Measurements from ENCODE around the gene PGD.
"Not testable (repeated sequence)": the region's sequence is repeated elsewhere in the genome, so short reads cannot be mapped to it uniquely, and the experiment has no call there.

Gene PGD

DNA sequence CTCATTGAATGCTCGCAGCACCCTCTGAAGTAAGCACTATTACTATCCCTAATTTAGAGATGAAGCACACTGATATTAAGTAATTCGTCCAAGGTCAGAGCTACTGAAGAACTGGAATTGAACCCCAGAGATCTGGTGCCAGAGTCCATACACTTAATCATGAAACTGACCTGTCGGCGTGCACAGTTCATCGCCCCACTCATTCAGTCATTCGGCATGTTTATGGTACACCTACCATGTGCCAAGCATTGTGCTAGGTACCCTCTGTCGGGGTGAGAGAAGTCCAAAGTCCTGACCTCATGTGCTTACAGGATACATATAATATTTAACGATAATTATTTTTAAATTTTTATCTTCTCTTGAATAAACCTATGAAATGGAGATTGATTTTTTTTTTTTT lies 25.8 kb downstream of the PGD start:
- peaks cover 3 to 16% (median 7%) of the 10 kb centered on the region in 10 experiments for H3K4me1 ChIP-seq
- peak overlapping the region in 1 of 11 experiments; percentile 17; a peak in 2 of 22 replicates for H3K27ac ChIP-seq

GRCh38 chr1:10425826-10426534 lies 27.1 kb downstream of the PGD start:
- not testable (repeated sequence) for H3K9ac ChIP-seq; H3K4me2 ChIP-seq; H3K9me3 ChIP-seq (replicated peaks in 1 of 11); H3K4me3 ChIP-seq; H3K27me3 ChIP-seq
- Histone ChIP-seq H3K36me3 (peaks cover 17 to 34% (median 23%) of the 10 kb centered on the region in 11 experiments), H4K20me1 (peaks cover 0 to 11% (median 0%) of the 10 kb centered on the region in 11 experiments; a peak in 1 of 22 replicates), H3K4me1 (peaks cover 7 to 20% (median 11%) of the 10 kb centered on the region in 10 experiments), H3K27ac (peak overlapping the region in 1 of 11 experiments; percentile 11; a peak in 1 of 22 replicates)

More for the DNA sequence above, 25.8 kb downstream of the PGD start:
- Histone ChIP-seq H3K9ac (peak overlapping the region in 1 of 11 experiments; percentile 1; a peak in 1 of 22 replicates), H3K9me3 (replicated peaks in 1 of 11) (no peaks in the 10 kb centered on the region), H3K4me2 (no peak overlapping the region), H3K27me3 (no peaks in the 10 kb centered on the region), H3K36me3 (peaks cover 30 to 47% (median 37%) of the 10 kb centered on the region in 11 experiments), H4K20me1 (peaks cover 0 to 11% (median 0%) of the 10 kb centered on the region in 11 experiments; a peak in 1 of 22 replicates), H3K4me3 (no peak overlapping the region)
- TF ChIP-seq Cebpa-rat (IDR thresholded peaks at IDR 0.05) = no peak

GRCh38 chr1:10426535-10426848 lies 27.6 kb downstream of the PGD start:
- not testable (repeated sequence) for H3K4me3 ChIP-seq; H3K27ac ChIP-seq; H3K9ac ChIP-seq; H3K27me3 ChIP-seq; H3K9me3 ChIP-seq (replicated peaks in 1 of 11); H3K4me2 ChIP-seq
- H3K36me3 ChIP-seq = peaks cover 12 to 29% (median 18%) of the 10 kb centered on the region in 11 experiments
- peaks cover 12 to 26% (median 15%) of the 10 kb centered on the region in 10 experiments for H3K4me1 ChIP-seq
- peaks cover 0 to 11% (median 0%) of the 10 kb centered on the region in 11 experiments; a peak in 1 of 22 replicates for H4K20me1 ChIP-seq

DNA sequence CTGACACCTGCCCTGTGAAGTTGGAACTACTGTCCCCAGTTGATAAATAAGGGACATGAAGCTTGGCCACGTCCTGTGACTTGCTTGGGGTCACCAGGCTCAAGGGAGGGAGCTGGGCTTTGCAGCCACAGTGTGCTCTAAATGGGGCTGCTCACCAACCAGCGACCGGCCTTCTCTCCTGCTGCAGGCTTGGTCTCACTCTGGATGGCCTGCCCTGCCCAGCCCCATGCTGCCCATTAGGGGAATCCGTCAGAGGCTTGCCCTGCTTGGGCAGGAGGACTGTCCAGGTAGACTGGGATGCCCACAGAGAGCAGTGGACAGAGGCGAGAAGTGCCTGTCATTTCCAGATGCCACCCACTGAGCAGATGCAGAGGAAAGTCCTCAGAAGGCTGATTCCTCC lies 30.1 kb downstream of the PGD start:
- no peaks in the 10 kb centered on the region for H3K27me3 ChIP-seq
- H3K4me1 ChIP-seq = peaks cover 14 to 49% (median 40%) of the 10 kb centered on the region in 10 experiments
- no peaks in the 10 kb centered on the region for H3K9me3 ChIP-seq (replicated peaks in 1 of 11)
- no peaks in the 10 kb centered on the region for H4K20me1 ChIP-seq
- peak overlapping the region in 2 of 11 experiments; percentile 90 to 96; a peak in 4 of 22 replicates for H3K4me2 ChIP-seq
- H3K4me3 ChIP-seq = no peak overlapping the region
- H3K36me3 ChIP-seq = peaks cover 0 to 4% (median 0%) of the 10 kb centered on the region in 11 experiments; a peak in 3 of 22 replicates
- peak overlapping the region in 6 of 11 experiments; percentile 29 to 92 (median 84); a peak in 6 of 22 replicates for H3K9ac ChIP-seq
- no peak overlapping the region for H3K27ac ChIP-seq
- TF ChIP-seq Cebpa-rat (IDR thresholded peaks at IDR 0.05) = no peak

DNA sequence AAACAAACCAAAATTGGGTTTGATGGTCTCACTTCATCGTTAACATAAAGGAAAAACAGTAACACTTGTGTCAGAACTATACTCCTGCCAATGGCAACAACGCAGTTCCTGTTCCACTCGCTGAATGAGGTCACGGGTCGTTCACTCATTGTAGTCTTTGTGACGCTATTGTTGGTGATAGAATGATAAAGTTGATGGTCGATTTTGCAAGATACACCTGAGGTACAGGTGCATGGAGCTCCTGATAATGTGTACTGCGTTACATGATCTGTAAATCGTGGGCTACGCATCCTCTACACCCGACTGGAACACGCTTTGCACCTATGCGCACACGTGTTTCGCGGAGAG lies 31.0 kb downstream of the PGD start:
- peak overlapping the region; percentile 70 to 91 (median 82) for H3K4me3 ChIP-seq
- no peak for TF ChIP-seq Cebpa-rat (IDR thresholded peaks at IDR 0.05)
- peaks cover 0 to 7% (median under 1%) of the 10 kb centered on the region in 11 experiments; a peak in 3 of 22 replicates for H3K36me3 ChIP-seq
- peak overlapping the region in 10 of 11 experiments; percentile 61 to 90 (median 85); a peak in 16 of 22 replicates for H3K27ac ChIP-seq
- H3K4me2 ChIP-seq = peak overlapping the region; percentile 88 to 98 (median 92)
- no peaks in the 10 kb centered on the region for H4K20me1 ChIP-seq
- no peaks in the 10 kb centered on the region for H3K27me3 ChIP-seq
- H3K9ac ChIP-seq = peak overlapping the region; percentile 80 to 92 (median 88); a peak in 21 of 22 replicates
- peaks cover 14 to 49% (median 40%) of the 10 kb centered on the region in 10 experiments for H3K4me1 ChIP-seq
- no peaks in the 10 kb centered on the region for H3K9me3 ChIP-seq (replicated peaks in 1 of 11)

- peak within 1 kb of the TSS; percentile 80 to 92 (median 88) for H3K9ac ChIP-seq
- H3K4me3 ChIP-seq = peak within 1 kb of the TSS; percentile 70 to 91 (median 82)
- peaks cover 14 to 49% (median 40%) of the 10 kb centered on the region in 10 experiments for H3K4me1 ChIP-seq
- peaks cover 0 to 11% (median 4%) of the 10 kb centered on the region in 11 experiments; a peak in 3 of 22 replicates for H3K36me3 ChIP-seq
- H3K27me3 ChIP-seq = no peaks in the 10 kb centered on the region
- no peak for TF ChIP-seq Cebpa-rat (IDR thresholded peaks at IDR 0.05)
- H3K9me3 ChIP-seq (replicated peaks in 1 of 11) = no peaks in the 10 kb centered on the region
- no peaks in the 10 kb centered on the region for H4K20me1 ChIP-seq
- H3K4me2 ChIP-seq = peak within 1 kb of the TSS; percentile 88 to 98 (median 92)
- peak within 1 kb of the TSS; percentile 11 to 90 (median 85); a peak in 21 of 22 replicates for H3K27ac ChIP-seq
Observed at GRCh38 chr1:10430216-10431069, 31.6 kb downstream of the PGD start, which contains the start of gene CENPS. Gene CENPS (plus strand): TSS chr1:10430433. CDS start chr1:10430518, 85 bp downstream.

- peaks cover 14 to 49% (median 40%) of the 10 kb centered on the region in 10 experiments for H3K4me1 ChIP-seq
- H3K9me3 ChIP-seq (replicated peaks in 1 of 11) = no peaks in the 10 kb centered on the region
- TF ChIP-seq Cebpa-rat (IDR thresholded peaks at IDR 0.05) = no peak
- H3K4me3 ChIP-seq = peak overlapping the region; percentile 70 to 91 (median 82)
- H4K20me1 ChIP-seq = no peaks in the 10 kb centered on the region
- peak overlapping the region; percentile 80 to 92 (median 88) for H3K9ac ChIP-seq
- H3K4me2 ChIP-seq = peak overlapping the region; percentile 88 to 98 (median 92)
- H3K36me3 ChIP-seq = peaks cover 0 to 12% (median 4%) of the 10 kb centered on the region in 11 experiments; a peak in 4 of 22 replicates
- no peaks in the 10 kb centered on the region for H3K27me3 ChIP-seq
- peak overlapping the region; percentile 11 to 90 (median 85); a peak in 21 of 22 replicates for H3K27ac ChIP-seq
Observed at GRCh38 chr1:10431070-10431730, 32.3 kb downstream of the PGD start.

DNA sequence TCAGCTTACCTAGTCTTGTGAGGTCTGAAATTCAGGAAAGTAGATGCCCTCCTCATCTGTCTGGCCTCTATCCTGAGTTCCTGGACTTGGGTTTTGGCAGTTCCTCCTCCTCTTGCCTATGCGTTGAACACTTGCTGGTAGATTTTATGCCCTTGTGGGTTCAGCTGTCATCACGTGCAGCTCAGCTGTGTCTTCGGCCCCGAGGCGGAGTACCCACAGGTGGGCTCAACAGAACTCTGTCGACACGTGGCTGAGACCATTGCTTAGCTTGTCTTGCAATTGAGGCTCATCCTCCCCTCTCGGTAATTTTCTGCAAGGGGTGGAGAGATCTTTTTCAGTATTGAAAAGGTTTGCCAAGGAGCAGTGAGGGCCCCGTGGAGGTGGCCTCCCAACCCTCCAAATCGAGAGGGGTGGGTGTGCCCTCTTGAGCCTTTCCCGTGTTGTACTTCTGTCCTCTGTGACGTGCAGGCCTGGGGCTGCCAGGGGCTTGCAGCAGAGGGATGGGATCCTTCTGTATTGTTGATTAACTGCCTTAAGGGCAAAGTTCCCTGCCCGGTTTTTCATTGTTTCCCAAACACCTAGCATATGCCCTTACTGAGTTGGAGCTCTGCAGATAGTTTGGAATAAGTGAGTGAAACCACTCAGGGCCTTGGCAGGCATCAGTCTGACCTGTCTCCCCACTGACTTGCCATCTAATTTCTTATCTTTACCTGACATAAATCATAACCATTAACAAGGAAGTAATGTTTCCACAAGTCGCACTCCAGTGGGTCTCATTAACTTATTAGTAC lies 34.2 kb downstream of the PGD start:
- Histone ChIP-seq H4K20me1 (no peaks in the 10 kb centered on the region; a peak in 1 of 22 replicates), H3K4me1 (peaks cover 14 to 45% (median 39%) of the 10 kb centered on the region in 10 experiments), H3K9ac (peak overlapping the region in 6 of 11 experiments; percentile 4 to 41 (median 16); a peak in 5 of 22 replicates), H3K36me3 (peaks cover 0 to 26% (median 6%) of the 10 kb centered on the region in 11 experiments; a peak in 4 of 22 replicates), H3K4me3 (no peak overlapping the region), H3K27ac (no peak overlapping the region), H3K4me2 (peak overlapping the region in 9 of 11 experiments; percentile 2 to 98 (median 90); a peak in 15 of 22 replicates), H3K27me3 (no peaks in the 10 kb centered on the region), H3K9me3 (replicated peaks in 1 of 11) (no peaks in the 10 kb centered on the region)
- TF ChIP-seq Cebpa-rat (IDR thresholded peaks at IDR 0.05) = no peak

All from BLaER1 treated with 17β-estradiol and CSF1 and Interleukin-3, amounts not matched to agents 10 nM and 100 nM (cell line).